Measurements from ENCODE around the gene ADAM33.

Gene ADAM33

GRCh38 chr20:3663858-3664257, 18.0 kb downstream of the ADAM33 start:
- DNase-seq (ENCODE audit: low spot score), result no peak

GRCh38 chr20:3663031-3663701, 18.6 kb downstream of the ADAM33 start, which contains the start of gene GFRA4:
TSS of gene GFRA4 (minus strand) at chr20:3663399. CDS start at chr20:3663399, 0 bp downstream.
- no peak for DNase-seq (ENCODE audit: low spot score)

GRCh38 chr20:3661814-3662665, 19.8 kb downstream of the ADAM33 start:
- DNase-seq (ENCODE audit: low spot score), result no peak

- DNase-seq (ENCODE audit: low spot score), result no peak
Measured at GRCh38 chr20:3661060-3661813, 20.6 kb downstream of the ADAM33 start.

GRCh38 chr20:3660262-3661059, 21.3 kb downstream of the ADAM33 start:
- no peak for DNase-seq (ENCODE audit: low spot score)

- no peak for DNase-seq (ENCODE audit: low spot score)
Measured at GRCh38 chr20:3659492-3660261, 22.1 kb downstream of the ADAM33 start.

- DNase-seq (ENCODE audit: low spot score), result no peak
Measured at GRCh38 chr20:3658716-3659491, 22.9 kb downstream of the ADAM33 start.

GRCh38 chr20:3658019-3658715, 23.6 kb downstream of the ADAM33 start:
- no peak for DNase-seq (ENCODE audit: low spot score)

- DNase-seq (ENCODE audit: low spot score), result no peak
Measured at GRCh38 chr20:3655131-3655405, 26.7 kb downstream of the ADAM33 start.

GRCh38 chr20:3654326-3655130, 27.3 kb downstream of the ADAM33 start:
- DNase-seq (ENCODE audit: low spot score), result no peak

- DNase-seq (ENCODE audit: low spot score), result no peak
Measured at GRCh38 chr20:3653921-3654320, 27.9 kb downstream of the ADAM33 start.

GRCh38 chr20:3652676-3653596, 28.9 kb downstream of the ADAM33 start:
- no peak for DNase-seq (ENCODE audit: low spot score)

GRCh38 chr20:3652221-3652620, 29.6 kb downstream of the ADAM33 start:
- DNase-seq (ENCODE audit: low spot score), result no peak

- DNase-seq (ENCODE audit: low spot score), result no peak
Measured at GRCh38 chr20:3651204-3651962, 30.4 kb downstream of the ADAM33 start.

GRCh38 chr20:3648951-3649350, 32.9 kb downstream of the ADAM33 start:
- DNase-seq (ENCODE audit: low spot score), result no peak

- no peak for DNase-seq (ENCODE audit: low spot score)
Measured at GRCh38 chr20:3647473-3647872, 34.3 kb downstream of the ADAM33 start.

GRCh38 chr20:3646651-3647050, 35.2 kb downstream of the ADAM33 start:
- DNase-seq (ENCODE audit: low spot score), result no peak

Data from CD4-positive, alpha-beta T cell treated with Interleukin-6 at 100 ng/mL for 8 hours (primary cell).